Upper lobe of left lung (tissue), 6 donors: ENCODE data around the gene MT1G. TPM values are rescaled to one million over a fixed set of nuclear protein-coding genes. Genes with fewer than 3 reads are reported as not detected.

Source experiments
- ATAC-seq, 2 donors: fragments of 200-7000 bp; cut with Tn5 transposase; one replicate each; pipeline ENCODE4 v1.9.1; 2022; ENCODE audit warnings: mild to moderate bottlenecking in 2 of 2, moderate library complexity in 2 of 2; ENCODE audit not compliant: low FRiP score in 2 of 2
- DNase-seq, 2 donors: peaks; one replicate each; pipeline ENCODE4 v3.0.0-alpha.2; 2019 to 2020
- H3K27ac ChIP-seq, 4 donors: fragments of 200-600 bp; sonication (generic); one replicate each; pipeline ENCODE4 v1.5.1; 2016 to 2019
- H3K27me3 ChIP-seq, 4 donors: fragments of 200-600 bp; sonication (generic); one replicate each; pipeline ENCODE4 v1.5.1; 2017 to 2019
- H3K36me3 ChIP-seq, 4 donors: fragments of 200-600 bp; sonication (generic); one replicate each; pipeline ENCODE4 v1.5.1; 2016 to 2019
- H3K4me1 ChIP-seq, 4 donors: fragments of 200-600 bp; sonication (generic); one replicate each; pipeline ENCODE4 v1.5.1; 2018 to 2019
- H3K4me3 ChIP-seq, 4 donors: fragments of 200-600 bp; sonication (generic); one replicate each; pipeline ENCODE4 v1.5.1; 2017 to 2019; ENCODE audit warnings: mild to moderate bottlenecking in 2 of 4, moderate library complexity in 1 of 4
- H3K9me3 ChIP-seq, 4 donors: fragments of 200-600 bp; sonication (generic); one replicate each; pipeline ENCODE4 v1.5.1; 2018 to 2019
- EP300 ChIP-seq, 4 donors: sonication (generic); formaldehyde crosslinking; IDR thresholded peaks; one replicate each; pipeline ENCODE4 v1.5.1; 2017; ENCODE audit warnings: antibody characterized with exemption in 4 of 4, control low read depth in 2 of 4
- POLR2A ChIP-seq, 4 donors: fragments of 450-650 bp; IDR thresholded peaks; one replicate each; pipeline ENCODE4 v1.5.1; 2016 to 2017; ENCODE audit warnings: antibody characterized with exemption in 4 of 4, mild to moderate bottlenecking in 2 of 4
- POLR2AphosphoS5 ChIP-seq, 2 donors: sonication (generic); formaldehyde crosslinking; IDR thresholded peaks; one replicate each; pipeline ENCODE4 v1.5.1; 2017; ENCODE audit warnings: antibody characterized with exemption in 2 of 2
- WGBS, 2 donors: methylation state at CpG; one replicate each; pipeline ENCODE4 v1.1.5; 2017 to 2018; 5-methylcytosine and 5-hydroxymethylcytosine counted together
- total RNA-seq, 6 donors: library from RNA; depleted of rRNA in 4 of 6; stranded (reverse); fragments of >200 nt in 4 of 6; gene quantifications; one replicate each; pipeline versions ENCODE4 v1.1.0 to v1.2.1, GENCODE V29; 2016 to 2021
- TF ChIP-seq, protein P1 (sequence below), 6 experiments: fragments of 450-650 bp in 4 of 6; fragments of 200-600 bp in 2 of 6; sonication (generic) in 2 of 6; IDR thresholded peaks; one replicate each; pipeline ENCODE4 v1.5.1; 2016 to 2019; ENCODE audit warnings: antibody characterized with exemption in 6 of 6
- donor health status: DM: no; HTN: no; CAD: no; lungs with moderate emphysema.
- donor health status: DM: no; HTN: yes; CAD: no; lungs with severe emphysema.

Gene MT1G
- total RNA-seq, 6 donors from 2014 or later: 4.5 to 93.0 (median 14.0) TPM; not detected in 1

DNA sequence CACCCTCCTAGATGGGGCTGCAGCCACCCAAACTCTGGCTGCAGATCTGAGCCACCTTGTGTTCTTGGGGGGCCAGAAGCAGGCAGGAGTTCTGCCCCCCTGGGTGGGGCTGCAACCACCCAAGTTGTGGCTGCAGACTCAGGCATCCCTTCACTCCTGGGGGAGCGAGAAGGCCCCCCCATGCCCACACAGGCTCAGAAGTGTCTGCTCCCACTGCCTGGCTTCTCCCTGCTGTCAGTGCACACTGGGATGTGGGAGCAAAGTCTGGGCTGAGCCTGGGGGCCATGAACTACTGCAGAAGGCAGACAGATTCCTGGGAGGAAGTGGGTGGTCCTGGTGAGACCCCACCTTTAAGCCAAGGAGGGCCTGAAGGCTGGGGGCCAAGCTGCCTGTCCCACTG, 27.4 kb upstream of the MT1G start:
- Histone ChIP-seq H3K4me1 (no peaks in the 10 kb centered on the region), H3K27me3 (no peaks in the 10 kb centered on the region), H3K36me3 (no peaks in the 10 kb centered on the region), H3K9me3 (no peaks in the 10 kb centered on the region), H3K27ac (no peak overlapping the region), H3K4me3 (no peak overlapping the region)
- 100% methylated on average over 1 of the region's 1 CpG; no CpG with 5 or more reads in 1 of the 2 donors for WGBS, 2 donors
- DNase-seq (no peak), ATAC-seq (no peak)
- TF ChIP-seq POLR2A (IDR thresholded peaks at IDR 0.05) (no peak), EP300 (IDR thresholded peaks at IDR 0.05) (no peak), POLR2AphosphoS5 (IDR thresholded peaks at IDR 0.05) (no peak)
- TF ChIP-seq, protein P1, sequence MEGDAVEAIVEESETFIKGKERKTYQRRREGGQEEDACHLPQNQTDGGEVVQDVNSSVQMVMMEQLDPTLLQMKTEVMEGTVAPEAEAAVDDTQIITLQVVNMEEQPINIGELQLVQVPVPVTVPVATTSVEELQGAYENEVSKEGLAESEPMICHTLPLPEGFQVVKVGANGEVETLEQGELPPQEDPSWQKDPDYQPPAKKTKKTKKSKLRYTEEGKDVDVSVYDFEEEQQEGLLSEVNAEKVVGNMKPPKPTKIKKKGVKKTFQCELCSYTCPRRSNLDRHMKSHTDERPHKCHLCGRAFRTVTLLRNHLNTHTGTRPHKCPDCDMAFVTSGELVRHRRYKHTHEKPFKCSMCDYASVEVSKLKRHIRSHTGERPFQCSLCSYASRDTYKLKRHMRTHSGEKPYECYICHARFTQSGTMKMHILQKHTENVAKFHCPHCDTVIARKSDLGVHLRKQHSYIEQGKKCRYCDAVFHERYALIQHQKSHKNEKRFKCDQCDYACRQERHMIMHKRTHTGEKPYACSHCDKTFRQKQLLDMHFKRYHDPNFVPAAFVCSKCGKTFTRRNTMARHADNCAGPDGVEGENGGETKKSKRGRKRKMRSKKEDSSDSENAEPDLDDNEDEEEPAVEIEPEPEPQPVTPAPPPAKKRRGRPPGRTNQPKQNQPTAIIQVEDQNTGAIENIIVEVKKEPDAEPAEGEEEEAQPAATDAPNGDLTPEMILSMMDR (IDR thresholded peaks at IDR 0.05): no peak

DNA sequence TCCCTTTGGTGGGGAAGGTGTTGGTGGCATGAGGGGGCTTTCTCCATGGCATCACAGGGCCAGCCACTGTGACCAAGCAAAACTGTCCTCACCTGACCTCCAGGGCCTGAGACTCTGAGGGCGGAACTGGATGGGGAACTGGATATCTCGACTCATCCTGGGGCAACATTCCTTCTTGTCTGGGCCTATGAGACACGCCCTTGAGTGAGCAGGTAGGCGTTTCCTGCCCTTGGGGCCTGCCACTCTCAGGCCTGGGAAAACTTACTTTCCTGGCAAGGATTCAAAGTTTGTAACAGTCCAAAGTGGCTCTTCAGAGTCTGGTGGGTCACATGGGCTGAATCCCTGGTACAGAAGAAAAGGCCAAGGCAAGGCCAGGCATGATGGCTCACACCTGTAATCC, 24.0 kb upstream of the MT1G start:
- no peaks in the 10 kb centered on the region for H3K4me1 ChIP-seq
- H3K27ac ChIP-seq: no peak overlapping the region
- H3K9me3 ChIP-seq: no peaks in the 10 kb centered on the region
- H3K27me3 ChIP-seq: no peaks in the 10 kb centered on the region
- TF ChIP-seq POLR2AphosphoS5 (IDR thresholded peaks at IDR 0.05) (peak; percentile 12 to 18), EP300 (IDR thresholded peaks at IDR 0.05) (peak in 1 of 4 donors; percentile 31)
- TF ChIP-seq, protein P1 (IDR thresholded peaks at IDR 0.05): no peak
- ATAC-seq: peak; percentile 52 to 83
- no peak overlapping the region for H3K4me3 ChIP-seq
- 54 to 61% methylated on average over 2 to 4 of the region's 4 CpGs for WGBS, 2 donors
- peak in 1 of 2 donors; percentile 82 for DNase-seq
- H3K36me3 ChIP-seq: no peaks in the 10 kb centered on the region

DNA sequence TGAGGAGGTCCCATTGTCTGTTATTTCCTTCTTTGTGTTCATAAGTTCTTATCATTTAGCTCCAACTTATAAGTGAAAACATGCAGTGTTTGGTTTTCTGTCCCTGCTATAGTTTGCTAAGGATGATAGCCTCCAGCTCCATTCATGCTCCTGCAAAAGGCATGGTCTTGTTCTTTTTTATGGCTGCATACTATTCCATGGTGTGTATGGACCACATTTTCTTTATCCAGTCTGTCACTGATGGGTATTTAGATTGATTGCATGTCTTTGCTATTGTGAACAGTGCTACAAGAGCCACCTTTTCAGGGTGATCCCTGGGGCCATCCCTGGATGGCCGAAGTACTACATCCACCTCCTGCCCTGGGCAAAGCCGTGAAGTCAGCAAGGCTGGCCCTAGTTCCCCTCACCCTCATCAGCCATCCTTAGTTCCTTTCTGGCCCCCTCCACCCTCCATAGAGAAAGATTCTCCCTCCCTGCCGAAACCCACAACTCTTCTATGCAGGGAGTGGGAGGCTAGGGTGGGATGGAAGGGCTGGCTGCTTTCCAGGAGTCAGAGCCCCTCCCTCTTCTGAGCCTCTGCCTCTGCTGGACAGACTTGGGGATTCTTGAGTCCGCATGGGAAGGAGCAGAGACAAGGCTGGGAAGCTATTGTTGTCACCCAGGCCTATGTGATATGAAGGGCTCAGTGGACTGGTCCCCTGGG, 22.7 kb upstream of the MT1G start:
- DNase-seq: no peak

DNA sequence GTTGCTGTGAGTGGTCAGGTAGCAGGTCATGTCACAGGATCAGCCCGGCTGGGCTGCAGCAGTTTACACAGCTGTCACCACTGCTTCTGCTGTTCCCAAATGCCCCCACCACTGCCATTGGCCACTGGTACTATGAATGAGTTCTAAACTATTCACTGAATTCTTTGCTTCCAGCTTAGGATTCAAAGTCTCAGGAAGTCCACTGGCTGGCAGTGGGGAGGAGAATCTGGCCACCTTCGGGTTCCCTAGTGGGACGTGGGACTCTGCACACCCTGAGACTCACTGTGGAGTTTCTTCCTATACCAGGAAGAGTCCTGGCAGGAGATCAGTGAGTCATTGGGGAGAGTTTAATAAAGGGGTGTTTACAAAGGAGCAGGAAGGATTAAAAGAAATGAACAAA, 21.3 kb upstream of the MT1G start:
- H3K4me1 ChIP-seq: no peaks in the 10 kb centered on the region
- H3K27ac ChIP-seq: no peak overlapping the region
- no peak for DNase-seq
- ATAC-seq: no peak
- H3K9me3 ChIP-seq: no peaks in the 10 kb centered on the region
- TF ChIP-seq, protein P1 (IDR thresholded peaks at IDR 0.05): no peak
- TF ChIP-seq POLR2AphosphoS5 (IDR thresholded peaks at IDR 0.05) (no peak), EP300 (IDR thresholded peaks at IDR 0.05) (no peak), POLR2A (IDR thresholded peaks at IDR 0.05) (no peak)
- 64% methylated on average over 3 of the region's 3 CpGs for WGBS, 2 donors
- no peak overlapping the region for H3K4me3 ChIP-seq
- H3K27me3 ChIP-seq: no peaks in the 10 kb centered on the region
- H3K36me3 ChIP-seq: no peaks in the 10 kb centered on the region

More for the DNA sequence above, 22.7 kb upstream of the MT1G start:
- H3K27me3 ChIP-seq: no peaks in the 10 kb centered on the region
- H3K9me3 ChIP-seq: no peaks in the 10 kb centered on the region
- H3K36me3 ChIP-seq: no peaks in the 10 kb centered on the region
- TF ChIP-seq EP300 (IDR thresholded peaks at IDR 0.05) (no peak), POLR2A (IDR thresholded peaks at IDR 0.05) (no peak), POLR2AphosphoS5 (IDR thresholded peaks at IDR 0.05) (no peak)
- TF ChIP-seq, protein P1 (IDR thresholded peaks at IDR 0.05): no peak
- WGBS, 2 donors: 75 to 79% methylated on average over 3 to 4 of the region's 4 CpGs
- H3K27ac ChIP-seq: no peak overlapping the region
- H3K4me3 ChIP-seq: no peak overlapping the region
- no peak for ATAC-seq
- H3K4me1 ChIP-seq: no peaks in the 10 kb centered on the region

DNA sequence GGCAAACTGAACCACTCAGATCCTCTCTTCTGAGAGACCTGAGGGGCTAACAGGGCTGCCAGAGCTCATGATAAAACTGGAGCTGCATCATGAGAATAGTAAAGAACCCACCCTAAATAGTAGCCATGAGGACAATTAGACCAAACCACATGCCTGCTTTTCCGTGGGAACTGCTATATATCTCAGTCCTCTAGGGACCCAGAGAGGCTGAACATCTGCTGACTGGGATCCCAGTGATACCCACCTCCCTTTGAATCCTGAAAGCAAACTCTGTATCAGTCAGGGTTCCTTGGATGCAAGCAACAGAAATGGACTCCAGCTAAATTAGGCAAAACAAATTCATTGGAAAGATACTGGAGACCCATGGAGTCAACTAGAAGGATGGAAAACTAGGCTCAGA, 20.9 kb upstream of the MT1G start:
- Histone ChIP-seq H3K27me3 (no peaks in the 10 kb centered on the region), H3K36me3 (no peaks in the 10 kb centered on the region), H3K9me3 (no peaks in the 10 kb centered on the region), H3K4me1 (peaks cover under 1 to 1% (median 1%) of the 10 kb centered on the region in 4 donors), H3K27ac (no peak overlapping the region), H3K4me3 (no peak overlapping the region)
- no peak for DNase-seq
- 78 to 83% methylated on average over 1 of the region's 1 CpG for WGBS, 2 donors
- TF ChIP-seq, protein P1 (IDR thresholded peaks at IDR 0.05): no peak
- TF ChIP-seq POLR2AphosphoS5 (IDR thresholded peaks at IDR 0.05) (no peak), EP300 (IDR thresholded peaks at IDR 0.05) (no peak), POLR2A (IDR thresholded peaks at IDR 0.05) (no peak)
- no peak for ATAC-seq
